Kidney (tissue), 14 donors: ENCODE data around the gene PIP5K1B. TPM values are rescaled to one million over a fixed set of nuclear protein-coding genes. Genes with fewer than 3 reads are reported as not detected.

Experiments
- DNase-seq, 5 donors: peaks; one replicate each; pipeline ENCODE4 v3.0.0-alpha.2; 2013 to 2020
- FAIRE-seq: peaks from 2 replicates; lab custom pipeline; 2012; peaks lifted over from hg19 to GRCh38; lab: Jason Lieb, UNC
- H3K27ac ChIP-seq, 2 donors: one replicate each; pipeline ENCODE4 v1.7.0; 2013; ENCODE audit warnings: low read depth in 2 of 2, low read length in 2 of 2, inconsistent platforms in 1 of 2
- H3K27me3 ChIP-seq: one replicate; pipeline ENCODE4 v1.7.1; 2013; ENCODE audit warnings: low read length, inconsistent platforms; ENCODE audit not compliant: control insufficient read depth, insufficient read depth
- H3K36me3 ChIP-seq, 3 donors: one replicate each; pipeline versions ENCODE4 v1.7.0 to v1.7.1; 2013; ENCODE audit warnings: low read length in 3 of 3, control low read depth in 1 of 3, inconsistent platforms in 1 of 3; ENCODE audit not compliant: insufficient read depth in 3 of 3, control insufficient read depth in 2 of 3
- H3K4me1 ChIP-seq, 3 donors: one replicate each; pipeline versions ENCODE4 v1.7.0 to v1.7.1; 2013; ENCODE audit warnings: low read length in 3 of 3, inconsistent platforms in 1 of 3, low read depth in 1 of 3; ENCODE audit not compliant: control insufficient read depth in 2 of 3, insufficient read depth in 2 of 3
- H3K4me3 ChIP-seq, 3 donors: one replicate each; pipeline versions ENCODE4 v1.7.0 to v1.8.1; 2013; ENCODE audit warnings: low read length in 3 of 3, control low read depth in 1 of 3, inconsistent platforms in 1 of 3
- H3K9ac ChIP-seq, 3 donors: one replicate each; pipeline versions ENCODE4 v1.7.0 to v1.7.1; 2013; ENCODE audit warnings: low read length in 3 of 3, control low read depth in 1 of 3, inconsistent platforms in 1 of 3
- H3K9me3 ChIP-seq, 3 donors: one replicate each; pipeline versions ENCODE4 v1.7.0 to v1.7.1; 2013; ENCODE audit warnings: low read length in 3 of 3, control low read depth in 1 of 3, inconsistent platforms in 1 of 3; ENCODE audit not compliant: control insufficient read depth in 2 of 3, insufficient read depth in 1 of 3
- CTCF ChIP-seq: IDR thresholded peaks from 3 replicates; pipeline ENCODE4 v1.5.1; 2012; ENCODE audit warnings: mild to moderate bottlenecking, moderate library complexity, borderline replicate concordance; ENCODE audit not compliant: insufficient read depth; ENCODE audit errors: extremely low read depth
- intact Hi-C: fragments of 100-400 bp; cut with DNase I; formaldehyde crosslinking; loops from one replicate; pipeline ENCODE4 v1.11.1; 2022
- polyA plus RNA-seq: library from polyadenylated mRNA; stranded (reverse); fragments of 350-450 nt; fragmentation: Illumina TruSeq; extraction: RNeasy Lipid Tissue Mini Kit (QIAGEN cat#74804); gene quantifications from one replicate; pipeline ENCODE4 v1.2.3, GENCODE V29; 2014; ENCODE audit warnings: low read depth, low replicate concordance; ENCODE audit not compliant: insufficient read depth
- total RNA-seq: library from RNA; stranded (reverse); fragmentation: NEBNext Ultra II Directional; extraction: Animal tissue kit (Norgen Biotek cat#: 25700); gene quantifications from one replicate; pipeline ENCODE4 v1.2.1, GENCODE V29; 2021
- donor health status: control.
- donor health status: control.
- donor health status: control.
- donor health status: control.
- donor health status: control.
- donor health status: DM: yes; HTN: yes; CAD: no.
- donor health status: Normal renal cell carcinoma (clear cell type).

Gene PIP5K1B
- total and polyA plus RNA-seq, 2 donors from 2014 or later, result 9.4 to 10.1 TPM

- no peaks in the 10 kb centered on the region for H3K9me3 ChIP-seq
- no peaks in the 10 kb centered on the region for H3K27me3 ChIP-seq
- DNase-seq (peak in 2 of 5 donors; percentile 33 to 36), FAIRE-seq (no peak)
- no peak overlapping the region for H3K27ac ChIP-seq
- H3K36me3 ChIP-seq, result no peaks in the 10 kb centered on the region
- H3K9ac ChIP-seq, result no peak overlapping the region
- H3K4me1 ChIP-seq, result no peaks in the 10 kb centered on the region
- intact Hi-C loops, result no loop called here
- H3K4me3 ChIP-seq, result no peak overlapping the region
- no peak for TF ChIP-seq CTCF
Observed at GRCh38 chr9:68747043-68747533, 42.0 kb downstream of the PIP5K1B start.

- FAIRE-seq (no peak), DNase-seq (no peak)
- H3K9me3 ChIP-seq, result no peaks in the 10 kb centered on the region
- no peak overlapping the region for H3K27ac ChIP-seq
- H3K27me3 ChIP-seq, result no peaks in the 10 kb centered on the region
- no peak overlapping the region for H3K9ac ChIP-seq
- intact Hi-C loops, result no loop called here
- no peaks in the 10 kb centered on the region for H3K36me3 ChIP-seq
- no peak overlapping the region for H3K4me3 ChIP-seq
- TF ChIP-seq CTCF, result no peak
- no peaks in the 10 kb centered on the region for H3K4me1 ChIP-seq
Observed at GRCh38 chr9:68749135-68749534, 44.1 kb downstream of the PIP5K1B start.

GRCh38 chr9:68749579-68750159 lies 44.6 kb downstream of the PIP5K1B start:
- no peak for DNase-seq
- H3K27ac ChIP-seq, result no peak overlapping the region
- intact Hi-C loops, result no loop called here

More at GRCh38 chr9:68749579-68750159, 44.6 kb downstream of the PIP5K1B start:
- FAIRE-seq, result no peak
- Histone ChIP-seq H3K9ac (no peak overlapping the region), H3K9me3 (no peaks in the 10 kb centered on the region), H3K4me1 (no peaks in the 10 kb centered on the region), H3K27me3 (no peaks in the 10 kb centered on the region), H3K4me3 (no peak overlapping the region), H3K36me3 (no peaks in the 10 kb centered on the region)
- TF ChIP-seq CTCF, result no peak
